H1 (cell line): ENCODE results near the gene ANO9. TPM values are rescaled to one million over a fixed set of nuclear protein-coding genes. Genes with fewer than 3 reads are reported as not detected.

ENCODE experiments used
- CTCF ChIA-PET: fragments of 300-600 bp; sonication (Branson Sonifier 250); formaldehyde crosslinking; loops from one replicate; lab custom pipeline; 2021; ENCODE audit not compliant: partially characterized antibody; lab: Charles Lee
- POLR2A ChIA-PET: fragments of 300-600 bp; sonication (Branson Sonifier 250); formaldehyde crosslinking; loops from one replicate; lab custom pipeline; 2021; ENCODE audit warnings: inconsistent platforms; ENCODE audit not compliant: partially characterized antibody; lab: Charles Lee
- DNase-seq, 2 experiments: peaks; one replicate each; pipeline versions ENCODE4 v3.0.0 to v3.0.0-alpha.2; 2010 to 2022; ENCODE audit warnings: low spot score in 2 of 2, low read depth in 1 of 2, mixed read lengths in 1 of 2
- FAIRE-seq: peaks from 2 replicates; lab custom pipeline; 2011; peaks lifted over from hg19 to GRCh38; lab: Jason Lieb, UNC
- H2AFZ ChIP-seq: 2 replicates; pipeline ENCODE4 v1.8.1; 2012; ENCODE audit warnings: low read length, inconsistent platforms
- H2AK5ac ChIP-seq: 2 replicates; pipeline ENCODE4 v1.6.1; 2013; ENCODE audit warnings: low read depth, low read length
- H2BK120ac ChIP-seq: replicated peaks from 2 replicates; pipeline ENCODE3; 2013; ENCODE audit warnings: low read depth, low read length, inconsistent platforms
- H2BK12ac ChIP-seq: 2 replicates; pipeline ENCODE4 v1.6.1; 2013; ENCODE audit warnings: low read depth, low read length
- H2BK15ac ChIP-seq: 2 replicates; pipeline ENCODE4 v1.6.1; 2013; ENCODE audit warnings: low read length
- H2BK20ac ChIP-seq: 2 replicates; pipeline ENCODE4 v1.6.1; 2013; ENCODE audit warnings: low read length
- H2BK5ac ChIP-seq: 2 replicates; pipeline ENCODE4 v1.6.1; 2013; ENCODE audit warnings: low read depth, low read length
- H3K14ac ChIP-seq: 2 replicates; pipeline ENCODE4 v1.6.1; 2013; ENCODE audit warnings: inconsistent platforms; ENCODE audit not compliant: insufficient read length
- H3K18ac ChIP-seq: 2 replicates; pipeline ENCODE4 v1.6.1; 2013; ENCODE audit warnings: low read length; ENCODE audit errors: extremely low read depth
- H3K23ac ChIP-seq: 2 replicates; pipeline ENCODE4 v1.6.1; 2013; ENCODE audit warnings: inconsistent platforms; ENCODE audit not compliant: insufficient read length
- H3K23me2 ChIP-seq: 2 replicates; pipeline ENCODE4 v1.6.1; 2013; ENCODE audit warnings: low read depth, low read length
- H3K27ac ChIP-seq: 2 replicates; pipeline ENCODE4 v1.6.1; 2011; ENCODE audit warnings: low read depth, low read length, inconsistent platforms
- H3K27me3 ChIP-seq, 4 experiments: replicated peaks in 1 of 4; 1 replicate in 1 of 4; 2 replicates in 3 of 4; pipeline versions ENCODE4 v1.6.1 to v1.8.1; 2011 to 2013; ENCODE audit warnings: low read length in 3 of 4, mild to moderate bottlenecking in 3 of 4, inconsistent platforms in 2 of 4, mixed read lengths in 2 of 4, moderate library complexity in 1 of 4; ENCODE audit not compliant: control insufficient read depth in 3 of 4, insufficient read depth in 3 of 4; ENCODE audit errors: extremely low read depth in 1 of 4
- H3K36me3 ChIP-seq, 4 experiments: 2 replicates each; pipeline versions ENCODE4 v1.6.1 to v1.8.1; 2011 to 2013; ENCODE audit warnings: mild to moderate bottlenecking in 4 of 4, low read length in 3 of 4, moderate library complexity in 2 of 4, control low read depth in 1 of 4, inconsistent platforms in 1 of 4; ENCODE audit not compliant: insufficient read depth in 4 of 4, control insufficient read depth in 2 of 4
- H3K4ac ChIP-seq: replicated peaks from 2 replicates; pipeline ENCODE3; 2013; ENCODE audit warnings: low read length, low read depth, mixed read lengths, inconsistent platforms; ENCODE audit not compliant: insufficient read length
- H3K4me1 ChIP-seq, 4 experiments: replicated peaks in 1 of 4; 1 replicate in 1 of 4; 2 replicates in 3 of 4; pipeline versions ENCODE4 v1.6.1 to v1.8.1; 2011 to 2013; ENCODE audit warnings: low read length in 3 of 4, inconsistent platforms in 2 of 4, mixed read lengths in 1 of 4; ENCODE audit not compliant: insufficient read depth in 4 of 4, control insufficient read depth in 3 of 4
- H3K4me2 ChIP-seq, 2 experiments: 2 replicates each; pipeline versions ENCODE4 v1.6.1 to v1.8.1; 2011 to 2013; ENCODE audit warnings: low read depth in 2 of 2, low read length in 2 of 2, control low read depth in 1 of 2, inconsistent platforms in 1 of 2, mild to moderate bottlenecking in 1 of 2; ENCODE audit not compliant: insufficient read depth in 1 of 2
- H3K4me3 ChIP-seq, 4 experiments: fragments of 200-600, 300-600 bp in 1 of 4; sonication (generic), shearing (Covaris generic), sonication (Bioruptor Twin) in 1 of 4; 2 replicates each; pipeline versions ENCODE4 v1.5.1 to v1.8.1; 2011 to 2016; ENCODE audit warnings: low read length in 4 of 4, low read depth in 3 of 4, control low read depth in 2 of 4, inconsistent platforms in 2 of 4, mild to moderate bottlenecking in 2 of 4, mixed read lengths in 1 of 4, moderate library complexity in 1 of 4; ENCODE audit not compliant: insufficient read depth in 2 of 4; ENCODE audit errors: extremely low read depth in 1 of 4
- H3K56ac ChIP-seq: replicated peaks from 2 replicates; pipeline ENCODE3; 2013; ENCODE audit warnings: low read depth, mild to moderate bottlenecking, mixed read lengths, low read length, inconsistent platforms; ENCODE audit not compliant: insufficient read length
- H3K79me1 ChIP-seq: 2 replicates; pipeline ENCODE4 v1.6.1; 2013; ENCODE audit warnings: low read depth, low read length, control low read depth
- H3K79me2 ChIP-seq, 2 experiments: 2 replicates each; pipeline versions ENCODE4 v1.6.1 to v1.8.1; 2012 to 2013; ENCODE audit warnings: low read length in 2 of 2, mild to moderate bottlenecking in 2 of 2, inconsistent platforms in 1 of 2; ENCODE audit not compliant: insufficient read depth in 2 of 2, control insufficient read depth in 1 of 2
- H3K9ac ChIP-seq, 4 experiments: replicated peaks in 1 of 4; 1 replicate in 1 of 4; 2 replicates in 3 of 4; pipeline versions ENCODE4 v1.6.1 to v1.8.1; 2011 to 2013; ENCODE audit warnings: low read depth in 3 of 4, low read length in 3 of 4, control low read depth in 2 of 4, mild to moderate bottlenecking in 2 of 4, moderate library complexity in 2 of 4, inconsistent platforms in 1 of 4; ENCODE audit errors: extremely low read depth in 1 of 4
- H3K9me3 ChIP-seq, 2 experiments: 2 replicates each; pipeline versions ENCODE4 v1.6.1 to v1.8.1; 2012 to 2013; ENCODE audit warnings: mild to moderate bottlenecking in 2 of 2, moderate library complexity in 2 of 2, control low read depth in 1 of 2, inconsistent platforms in 1 of 2, low read depth in 1 of 2, low read length in 1 of 2, mixed read lengths in 1 of 2; ENCODE audit not compliant: insufficient read depth in 2 of 2
- H4K20me1 ChIP-seq, 2 experiments: replicated peaks in 1 of 2; 2 replicates each; pipeline versions ENCODE3 to v1.8.1; 2011 to 2013; ENCODE audit warnings: inconsistent platforms in 2 of 2, low read length in 2 of 2, mild to moderate bottlenecking in 1 of 2; ENCODE audit not compliant: insufficient read depth in 2 of 2, control insufficient read depth in 1 of 2
- H4K5ac ChIP-seq: 2 replicates; pipeline ENCODE4 v1.6.1; 2013; ENCODE audit warnings: low read length, low read depth, mixed read lengths, inconsistent platforms; ENCODE audit not compliant: insufficient read length
- H4K8ac ChIP-seq: 2 replicates; pipeline ENCODE4 v1.8.0; 2013; ENCODE audit warnings: mild to moderate bottlenecking, moderate library complexity, low read length, inconsistent platforms; ENCODE audit not compliant: insufficient read depth; ENCODE audit errors: extremely low read depth
- H4K91ac ChIP-seq: replicated peaks from 2 replicates; pipeline ENCODE3; 2013; ENCODE audit warnings: low read length, mixed read lengths, inconsistent platforms; ENCODE audit not compliant: insufficient read length
- CBX5 ChIP-seq: fragments of 300-800, 300-1000 bp; sonication (generic); IDR thresholded peaks from 2 replicates; pipeline ENCODE4 v1.7.1; 2016; ENCODE audit warnings: antibody characterized with exemption, low read length, low read depth
- CBX8 ChIP-seq: fragments of 300-800, 300-1000 bp; sonication (generic); IDR thresholded peaks from 2 replicates; pipeline ENCODE4 v1.7.1; 2016; ENCODE audit warnings: low read depth, low read length, borderline replicate concordance
- E2F6 ChIP-seq: IDR thresholded peaks from 2 replicates; pipeline ENCODE4 v1.6.1; 2012; ENCODE audit warnings: inconsistent platforms
- HDAC2 ChIP-seq, 2 experiments: fragments of 300-600 bp in 1 of 2; sonication (generic) in 1 of 2; IDR thresholded peaks; 2 replicates each; pipeline ENCODE4 v1.6.1; 2011 to 2012; ENCODE audit warnings: low read depth in 2 of 2, low read length in 2 of 2, mild to moderate bottlenecking in 2 of 2, moderate library complexity in 2 of 2, borderline replicate concordance in 1 of 2, inconsistent platforms in 1 of 2
- JUND ChIP-seq: IDR thresholded peaks from 2 replicates; pipeline ENCODE4 v1.6.1; 2011; ENCODE audit warnings: mild to moderate bottlenecking, improper control_type of control experiment, low read length
- KDM1A ChIP-seq: fragments of 200-600, 300-600 bp; sonication (generic); IDR thresholded peaks from 2 replicates; pipeline ENCODE4 v1.7.1; 2016; ENCODE audit warnings: mild to moderate bottlenecking, low read length, borderline replicate concordance
- KDM4A ChIP-seq: IDR thresholded peaks from one replicate; pipeline ENCODE4 v1.7.1; 2012; ENCODE audit warnings: low read depth, mild to moderate bottlenecking, moderate library complexity, low read length, inconsistent platforms; ENCODE audit not compliant: severe bottlenecking
- PHF8 ChIP-seq: fragments of 200-600 bp; sonication (generic); conservative IDR thresholded peaks from 2 replicates; pipeline ENCODE4 v1.7.1; 2012; ENCODE audit warnings: low read depth, mild to moderate bottlenecking, inconsistent platforms, low read length, moderate library complexity
- POU5F1 ChIP-seq: IDR thresholded peaks from 2 replicates; pipeline ENCODE4 v1.6.1; 2011; ENCODE audit warnings: low read depth, mild to moderate bottlenecking, low read length, moderate library complexity
- RAD21 ChIP-seq, 2 experiments: IDR thresholded peaks in 1 of 2; conservative IDR thresholded peaks in 1 of 2; 2 replicates each; pipeline ENCODE4 v1.6.1; 2011; ENCODE audit warnings: low read depth in 2 of 2, low read length in 2 of 2, improper control_type of control experiment in 1 of 2, inconsistent platforms in 1 of 2, mild to moderate bottlenecking in 1 of 2, moderate library complexity in 1 of 2
- RFX5 ChIP-seq: IDR thresholded peaks from 2 replicates; pipeline ENCODE4 v1.6.1; 2011; ENCODE audit warnings: low read depth, low read length, improper control_type of control experiment, borderline replicate concordance
- SP1 ChIP-seq: IDR thresholded peaks from 2 replicates; pipeline ENCODE4 v1.6.1; 2011; ENCODE audit warnings: low read depth, low read length
- SUZ12 ChIP-seq: fragments of 200-600 bp; sonication (generic); IDR thresholded peaks from 2 replicates; pipeline ENCODE4 v1.6.1; 2012; ENCODE audit warnings: mild to moderate bottlenecking, inconsistent platforms, low read length, moderate library complexity, mixed read lengths
- WGBS, 2 experiments: shearing (Covaris generic) in 1 of 2; methylation state at CpG; one replicate each; pipeline versions ENCODE4 v1.1.6 to v1.1.7; 2013 to 2015; ENCODE audit warnings: low lambda C conversion rate in 2 of 2, mixed read lengths in 2 of 2, inconsistent platforms in 1 of 2, low coverage in 1 of 2, missing lambda C conversion rate in 1 of 2; ENCODE audit not compliant: insufficient replicate concordance in 2 of 2, insufficient coverage in 1 of 2, insufficient read length in 1 of 2; ENCODE audit errors: extremely low coverage in 1 of 2, missing lambda C conversion rate in 1 of 2; 5-methylcytosine and 5-hydroxymethylcytosine counted together
- polyA plus RNA-seq, 7 experiments: library from polyadenylated mRNA; depleted of rRNA in 3 of 7; stranded (reverse) in 5 of 7; unstranded in 2 of 7; fragments of >200 nt in 5 of 7; fragments of 200-250 nt in 2 of 7; gene quantifications; 1 replicate in 5 of 7; 2 replicates in 1 of 7; 4 replicates in 1 of 7; pipeline versions ENCODE4 v1.2.1 to v1.2.3, GENCODE V29; 2011 to 2013; ENCODE audit warnings: missing spikeins in 2 of 7, mixed read lengths in 2 of 7
- total RNA-seq: library from RNA; stranded (reverse); fragmentation: NEBNext Ultra II Directional; extraction: Animal tissue kit (Norgen Biotek cat#: 25700); gene quantifications from 2 replicates; pipeline ENCODE4 v1.2.1, GENCODE V29; 2021

The ANO9 gene
- total and polyA plus RNA-seq, 2 of the 8 experiments (the other 6 are each of a cell fraction or from before 2014, with no cell fraction given), result 20.0 to 20.7 TPM

GRCh38 chr11:484616-485015 lies 42.8 kb upstream of the ANO9 start:
- Histone ChIP-seq H4K8ac (no peak overlapping the region), H3K4me2 (no peak overlapping the region), H3K36me3 (peaks cover 0 to 6% (median 0%) of the 10 kb centered on the region in 4 experiments; a peak in 2 of 8 replicates), H3K79me2 (peaks cover 0 to 19% of the 10 kb centered on the region in 2 experiments; a peak in 1 of 4 replicates), H3K4ac (no peak overlapping the region), H2AFZ (no peak overlapping the region), H2BK20ac (no peak overlapping the region), H3K4me3 (no peak overlapping the region), H3K14ac (no peak overlapping the region), H3K27me3 (no peaks in the 10 kb centered on the region), H3K9ac (no peak overlapping the region), H2AK5ac (no peak overlapping the region), H3K56ac (no peak overlapping the region), H4K5ac (no peak overlapping the region), H2BK5ac (peak overlapping the region; percentile 44; the same call in 1 of the 2 replicates), H3K23me2 (no peaks in the 10 kb centered on the region), H2BK120ac (no peak overlapping the region), H4K20me1 (peaks cover 1 to 6% of the 10 kb centered on the region in 2 experiments), H3K4me1 (no peaks in the 10 kb centered on the region), H3K23ac (no peak overlapping the region), H3K79me1 (peaks cover 13% of the 10 kb centered on the region), H2BK15ac (0 out of 2 replicates have a peak overlapping the region, but pooled peaks have one; percentile 16), H2BK12ac (no peak overlapping the region), H3K27ac (no peak overlapping the region), H3K9me3 (peaks cover 0 to 10% of the 10 kb centered on the region in 2 experiments; a peak in 1 of 4 replicates), H4K91ac (no peak overlapping the region), H3K18ac (no peak overlapping the region)
- ChIA-PET POLR2A (no interaction called here), CTCF (no interaction called here)
- WGBS, 2 experiments, result 93% methylated on average over 38 of the region's 38 CpGs; no CpG with 5 or more reads in 1 of the 2 experiments
- DNase-seq (no peak), FAIRE-seq (no peak)
- no peak for TF ChIP-seq PHF8
- no peak for TF ChIP-seq CBX5
- no peak for TF ChIP-seq CBX8
- TF ChIP-seq SUZ12, result no peak
- no peak for TF ChIP-seq KDM4A
- TF ChIP-seq E2F6, result no peak
- no peak for TF ChIP-seq KDM1A
- TF ChIP-seq RAD21 (IDR thresholded peaks at IDR 0.05 in 1 of 2, conservative IDR thresholded peaks at IDR 0.05 in 1 of 2; ENCODE audit: low read depth in 2 of 2, low read length in 2 of 2), result no peak
- no peak for TF ChIP-seq SP1
- TF ChIP-seq JUND, result no peak
- TF ChIP-seq HDAC2 (IDR thresholded peaks at IDR 0.05; ENCODE audit: borderline replicate concordance in 1 of 2, low read depth in 2 of 2, low read length in 2 of 2), result no peak
- TF ChIP-seq POU5F1, result no peak
- no peak for TF ChIP-seq RFX5
